ENCODE data around the gene TBCE. TPM values are rescaled to one million over a fixed set of nuclear protein-coding genes. Genes with fewer than 3 reads are reported as not detected.

TBCE gene
- total RNA-seq, 1 donor: 25.5 TPM

GRCh38 chr1:235500971-235501540, 133.8 kb downstream of the TBCE start:
- no peak overlapping the region for H3K4me3 ChIP-seq (ENCODE audit: low read depth, low read length)
- TF ChIP-seq CTCF (IDR thresholded peaks at IDR 0.05; ENCODE audit: insufficient read depth, low read length): no peak
- peak; percentile 20 for DNase-seq (ENCODE audit: low read depth)

Small RNAs within 50 kb of the gene (small RNA-seq; reads per million reads assigned to genes)
- not detected for gene AL391994.1
- gene RPS21P1: not detected

Other genes with a start within 250 kb of the TBCE start
- gene TOMM20, start 238.6 kb upstream of the TBCE start, total RNA-seq (ENCODE audit: low replicate concordance): 96.5 and 107 TPM in 2 replicates
- 55.2 and 118 TPM in 2 replicates for gene RBM34, start 206.2 kb upstream of the TBCE start, total RNA-seq (ENCODE audit: low replicate concordance)
- 36.7 and 58.4 TPM in 2 replicates for gene ARID4B, start 39.2 kb upstream of the TBCE start, total RNA-seq (ENCODE audit: low replicate concordance)
- gene GGPS1, start 38.9 kb upstream of the TBCE start, total RNA-seq (ENCODE audit: low replicate concordance): 27.7 and 41.8 TPM in 2 replicates
- gene B3GALNT2, start 137.0 kb downstream of the TBCE start, total RNA-seq (ENCODE audit: low replicate concordance): 43.0 and 69.4 TPM in 2 replicates

All from fibroblast of the aortic adventitia (primary cell).